Mesothelial cell of epicardium (in vitro differentiated cells): Measurements from ENCODE around the gene RAE1. TPM values are rescaled to one million over a fixed set of nuclear protein-coding genes. Genes with fewer than 3 reads are reported as not detected.

Experiments
- DNase-seq, 2 experiments: peaks; one replicate each; pipeline ENCODE4 v3.0.0; 2021; ENCODE audit warnings: low spot score in 2 of 2; ENCODE audit not compliant: unreplicated experiment in 2 of 2
- H3K27ac Mint-ChIP-seq: 2 replicates; pipeline ENCODE4 v1.8.0; 2021; ENCODE audit warnings: mixed read lengths
- H3K27me3 Mint-ChIP-seq: 2 replicates; pipeline ENCODE4 v1.8.0; 2021; ENCODE audit warnings: low read depth, mixed read lengths
- H3K36me3 Mint-ChIP-seq: 2 replicates; pipeline ENCODE4 v1.8.0; 2021; ENCODE audit warnings: mixed read lengths
- H3K4me1 Mint-ChIP-seq: 2 replicates; pipeline ENCODE4 v1.8.0; 2021; ENCODE audit warnings: mixed read lengths
- H3K4me3 Mint-ChIP-seq: 2 replicates; pipeline ENCODE4 v1.8.0; 2021; ENCODE audit warnings: mild to moderate bottlenecking, moderate library complexity, mixed read lengths
- H3K9me3 Mint-ChIP-seq: 2 replicates; pipeline ENCODE4 v1.8.0; 2021; ENCODE audit warnings: mixed read lengths
- total RNA-seq: library from RNA; stranded (reverse); gene quantifications from 3 replicates; pipeline ENCODE4 v1.2.1, GENCODE V29; 2021
- TF ChIP-seq, protein P1 (sequence below): fragments of 200-600 bp; sonication (generic); IDR thresholded peaks from one replicate; pipeline ENCODE4 v1.5.0; 2021; ENCODE audit warnings: antibody characterized with exemption; ENCODE audit not compliant: unreplicated experiment

Gene RAE1
- total RNA-seq, 1 donor from 2014 or later = 44.4 TPM

DNA sequence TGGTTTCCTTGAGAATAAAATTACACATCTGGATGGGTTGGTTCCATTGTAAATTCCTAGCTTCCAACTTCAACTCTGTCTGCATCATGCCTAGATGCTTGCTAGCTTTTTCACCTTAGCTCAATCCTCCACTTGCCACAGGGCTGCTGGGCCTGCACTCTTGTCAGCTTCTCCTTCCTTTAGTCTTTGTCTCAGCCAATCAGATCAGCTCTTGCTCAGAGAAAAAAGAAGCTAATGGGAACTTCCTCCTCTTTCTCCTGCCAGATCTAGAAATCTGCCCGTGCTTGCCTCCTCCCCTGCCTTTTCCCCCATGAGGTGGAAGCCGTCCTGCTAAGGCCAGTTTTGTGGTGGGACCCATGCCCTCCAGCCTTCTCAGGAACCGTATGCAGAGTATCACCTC is 18.5 kb downstream of the RAE1 start:
- Mint-ChIP-seq H3K27ac (no peak overlapping the region), H3K9me3 (no peaks in the 10 kb centered on the region), H3K36me3 (peaks cover 53% of the 10 kb centered on the region), H3K27me3 (no peaks in the 10 kb centered on the region), H3K4me1 (no peaks in the 10 kb centered on the region), H3K4me3 (no peak overlapping the region)
- DNase-seq = no peak
- TF ChIP-seq, protein P1, sequence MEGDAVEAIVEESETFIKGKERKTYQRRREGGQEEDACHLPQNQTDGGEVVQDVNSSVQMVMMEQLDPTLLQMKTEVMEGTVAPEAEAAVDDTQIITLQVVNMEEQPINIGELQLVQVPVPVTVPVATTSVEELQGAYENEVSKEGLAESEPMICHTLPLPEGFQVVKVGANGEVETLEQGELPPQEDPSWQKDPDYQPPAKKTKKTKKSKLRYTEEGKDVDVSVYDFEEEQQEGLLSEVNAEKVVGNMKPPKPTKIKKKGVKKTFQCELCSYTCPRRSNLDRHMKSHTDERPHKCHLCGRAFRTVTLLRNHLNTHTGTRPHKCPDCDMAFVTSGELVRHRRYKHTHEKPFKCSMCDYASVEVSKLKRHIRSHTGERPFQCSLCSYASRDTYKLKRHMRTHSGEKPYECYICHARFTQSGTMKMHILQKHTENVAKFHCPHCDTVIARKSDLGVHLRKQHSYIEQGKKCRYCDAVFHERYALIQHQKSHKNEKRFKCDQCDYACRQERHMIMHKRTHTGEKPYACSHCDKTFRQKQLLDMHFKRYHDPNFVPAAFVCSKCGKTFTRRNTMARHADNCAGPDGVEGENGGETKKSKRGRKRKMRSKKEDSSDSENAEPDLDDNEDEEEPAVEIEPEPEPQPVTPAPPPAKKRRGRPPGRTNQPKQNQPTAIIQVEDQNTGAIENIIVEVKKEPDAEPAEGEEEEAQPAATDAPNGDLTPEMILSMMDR = no peak

DNA sequence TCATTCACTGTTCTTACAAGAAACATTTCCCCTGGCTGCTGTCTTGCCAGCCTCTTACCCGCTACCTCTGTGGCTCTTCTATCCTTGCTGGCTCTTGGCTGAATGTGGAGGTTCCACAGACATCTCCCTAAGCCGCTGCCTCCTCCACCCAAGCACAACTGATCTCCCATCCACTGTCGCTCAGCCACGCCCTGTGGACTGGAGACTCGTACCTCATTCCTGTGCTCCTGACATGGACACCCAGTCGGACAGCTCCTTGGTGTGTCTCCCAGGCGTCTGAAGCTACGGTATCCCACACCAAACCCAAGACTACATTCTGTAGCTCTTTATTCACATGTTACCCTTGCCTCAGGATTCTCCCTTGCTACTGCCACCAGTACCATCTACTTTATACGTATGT is 19.3 kb downstream of the RAE1 start:
- Mint-ChIP-seq H3K9me3 (no peaks in the 10 kb centered on the region), H3K27me3 (no peaks in the 10 kb centered on the region), H3K36me3 (peaks cover 57% of the 10 kb centered on the region), H3K4me1 (no peaks in the 10 kb centered on the region), H3K27ac (no peak overlapping the region), H3K4me3 (no peak overlapping the region)
- TF ChIP-seq, protein P1 = no peak
- DNase-seq = no peak

DNA sequence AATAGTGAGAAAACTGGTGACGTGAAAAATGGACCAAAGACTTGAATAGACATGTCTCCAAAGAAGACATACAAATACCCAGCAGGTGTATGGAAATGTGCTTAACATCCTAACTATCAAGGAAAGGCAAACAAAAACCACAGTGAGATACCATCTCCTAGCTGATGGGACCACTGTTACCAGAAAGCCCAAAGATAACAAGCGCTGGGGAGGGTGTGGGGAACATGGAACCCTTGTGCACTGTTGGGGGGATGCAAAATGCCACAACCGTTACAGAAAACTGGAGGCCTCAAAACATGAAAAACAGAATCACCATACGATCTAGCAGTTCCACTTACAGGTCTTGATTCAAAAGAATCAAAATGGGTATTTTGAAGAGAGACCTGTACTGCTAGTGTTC is 20.3 kb downstream of the RAE1 start:
- Mint-ChIP-seq H3K27me3 (no peaks in the 10 kb centered on the region), H3K36me3 (peaks cover 57% of the 10 kb centered on the region), H3K4me3 (no peak overlapping the region), H3K9me3 (no peaks in the 10 kb centered on the region), H3K27ac (no peak overlapping the region), H3K4me1 (no peaks in the 10 kb centered on the region)
- TF ChIP-seq, protein P1 = no peak
- DNase-seq = no peak

DNA sequence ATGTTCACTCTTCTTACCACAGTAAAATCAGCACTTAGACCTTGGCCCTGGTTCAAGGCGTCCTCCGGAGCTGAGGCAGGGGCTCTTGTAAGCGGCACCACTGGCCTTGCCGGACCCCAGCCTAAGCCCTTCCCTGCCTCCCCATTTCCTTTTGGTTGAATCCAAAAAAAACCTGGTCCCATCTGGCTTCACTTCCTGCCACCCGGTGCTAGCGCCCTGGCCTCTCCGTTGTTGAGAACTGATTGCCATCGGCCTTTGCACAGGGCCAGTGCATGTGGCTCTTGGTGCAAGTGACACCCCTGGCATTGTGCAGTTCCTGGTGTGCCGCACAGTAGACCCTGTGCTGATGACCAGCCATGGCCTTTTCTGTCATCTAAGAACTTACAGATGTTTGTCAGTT is 21.1 kb downstream of the RAE1 start:
- no peak overlapping the region for H3K27ac Mint-ChIP-seq
- DNase-seq = no peak
- H3K4me3 Mint-ChIP-seq = no peak overlapping the region
- no peaks in the 10 kb centered on the region for H3K4me1 Mint-ChIP-seq
- H3K36me3 Mint-ChIP-seq = peaks cover 56% of the 10 kb centered on the region
- no peaks in the 10 kb centered on the region for H3K27me3 Mint-ChIP-seq
- TF ChIP-seq, protein P1 = no peak
- no peaks in the 10 kb centered on the region for H3K9me3 Mint-ChIP-seq

DNA sequence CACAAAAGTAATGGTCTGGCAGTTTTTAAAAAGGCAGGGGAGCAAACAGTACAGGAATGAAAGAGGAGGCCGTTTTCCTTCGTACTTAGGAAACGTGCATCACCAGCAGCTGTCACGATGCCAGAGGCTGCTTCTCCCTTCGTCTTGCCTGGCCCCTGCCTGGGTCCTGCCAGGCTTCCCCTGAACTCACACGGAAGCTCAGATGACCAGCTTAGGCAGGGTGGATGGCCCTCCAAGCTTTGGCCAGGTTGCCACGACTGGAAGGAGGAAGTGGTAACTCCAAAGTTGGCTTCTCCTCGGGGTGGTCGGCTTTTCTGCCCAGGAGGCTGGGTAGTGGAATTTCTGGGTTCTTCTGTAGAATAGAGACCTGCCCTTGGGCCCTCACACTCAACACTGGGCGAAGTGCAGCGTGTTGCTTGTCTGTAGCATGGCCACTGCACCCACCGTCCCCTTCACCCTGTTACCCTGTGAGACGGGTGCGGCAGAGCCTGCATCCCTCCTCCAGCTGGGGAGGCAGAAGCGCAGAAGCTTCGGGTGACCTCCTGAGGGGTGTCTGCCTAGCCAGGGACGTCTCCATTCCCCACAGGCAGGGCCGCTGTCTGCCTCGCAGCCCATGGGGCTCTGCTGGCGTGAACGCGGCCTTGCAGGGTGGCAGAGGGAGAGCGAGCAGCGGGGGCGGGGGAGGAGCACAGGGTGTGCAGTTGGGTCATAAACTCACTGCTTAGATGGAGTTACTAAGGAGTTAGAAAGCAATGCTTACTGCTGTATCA is 21.7 kb downstream of the RAE1 start:
- no peaks in the 10 kb centered on the region for H3K4me1 Mint-ChIP-seq
- peaks cover 61% of the 10 kb centered on the region for H3K36me3 Mint-ChIP-seq
- H3K4me3 Mint-ChIP-seq = no peak overlapping the region
- no peak overlapping the region for H3K27ac Mint-ChIP-seq
- no peaks in the 10 kb centered on the region for H3K9me3 Mint-ChIP-seq
- no peak for DNase-seq
- TF ChIP-seq, protein P1 = no peak
- no peaks in the 10 kb centered on the region for H3K27me3 Mint-ChIP-seq
